HG02759 (cell line): ENCODE measurements around the gene SHB.

Source experiments
- ATAC-seq: cut with Tn5 transposase; IDR thresholded peaks from one replicate; pipeline ENCODE4 v1.9.1; 2021; ENCODE audit warnings: mild to moderate bottlenecking, moderate library complexity; ENCODE audit not compliant: unreplicated experiment

The SHB gene

DNA sequence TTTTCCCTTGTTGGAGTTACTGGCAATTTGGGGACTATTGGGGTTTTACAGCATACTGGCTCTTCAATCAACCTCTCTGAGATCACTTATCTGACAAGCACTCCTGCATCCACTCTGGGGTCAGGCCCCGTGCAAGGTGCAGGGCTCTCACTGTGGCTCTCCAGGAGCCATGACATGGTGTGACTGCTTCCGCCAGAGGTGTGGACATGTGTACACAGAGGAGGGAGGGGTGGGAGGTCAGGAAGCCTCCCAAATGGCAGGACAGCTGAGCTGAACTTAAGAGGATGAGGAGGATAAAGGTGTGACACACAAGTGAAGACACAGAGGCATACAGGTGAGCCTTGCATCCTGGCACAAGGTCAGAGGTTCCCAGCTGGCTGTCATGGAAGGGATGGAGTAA, 24.3 kb downstream of the SHB start:
- ATAC-seq, result no peak

GRCh38 chr9:38043931-38044623, 24.9 kb downstream of the SHB start:
- ATAC-seq, result no peak

DNA sequence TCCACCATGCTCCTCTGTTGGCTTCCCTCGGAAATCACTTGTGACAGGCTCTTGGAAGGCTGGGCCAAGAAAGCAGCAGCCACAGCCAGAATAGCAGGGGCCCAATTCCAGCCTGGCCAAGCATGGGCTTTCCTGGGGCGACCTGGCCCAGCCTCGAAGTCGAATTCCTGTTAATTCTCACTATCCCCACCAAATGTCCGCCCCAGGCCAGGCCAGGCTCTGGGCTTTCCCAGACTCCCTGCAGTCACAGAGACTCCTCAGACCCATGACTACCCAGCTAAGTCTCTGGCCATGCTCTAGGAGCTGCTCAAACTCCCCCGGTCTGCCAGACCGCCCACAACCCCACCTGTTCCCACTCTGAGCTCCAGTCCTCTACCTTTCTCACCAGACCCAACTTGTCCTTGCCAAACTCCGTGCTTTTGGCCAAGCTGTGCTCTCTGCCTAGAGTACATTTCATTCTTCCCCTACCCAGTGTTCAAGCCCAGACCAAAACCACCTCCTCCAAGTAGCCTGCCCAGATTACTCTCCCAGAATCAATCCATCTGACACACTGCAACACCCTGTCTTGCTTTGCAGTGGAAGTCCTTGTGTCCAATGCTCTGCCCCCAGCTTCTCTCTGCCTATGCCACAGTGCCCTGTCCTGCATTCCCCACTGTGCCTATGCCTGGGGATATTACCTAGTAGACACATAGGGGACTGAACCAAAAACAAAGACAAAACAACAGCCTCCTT, 26.2 kb downstream of the SHB start:
- no peak for ATAC-seq

GRCh38 chr9:38041564-38042243, 27.3 kb downstream of the SHB start:
- ATAC-seq, result no peak

- ATAC-seq, result no peak
These were observed 28.9 kb downstream of the SHB start for GRCh38 chr9:38039907-38040682.

- ATAC-seq, result no peak
These were observed 29.7 kb downstream of the SHB start for GRCh38 chr9:38039090-38039906.

DNA sequence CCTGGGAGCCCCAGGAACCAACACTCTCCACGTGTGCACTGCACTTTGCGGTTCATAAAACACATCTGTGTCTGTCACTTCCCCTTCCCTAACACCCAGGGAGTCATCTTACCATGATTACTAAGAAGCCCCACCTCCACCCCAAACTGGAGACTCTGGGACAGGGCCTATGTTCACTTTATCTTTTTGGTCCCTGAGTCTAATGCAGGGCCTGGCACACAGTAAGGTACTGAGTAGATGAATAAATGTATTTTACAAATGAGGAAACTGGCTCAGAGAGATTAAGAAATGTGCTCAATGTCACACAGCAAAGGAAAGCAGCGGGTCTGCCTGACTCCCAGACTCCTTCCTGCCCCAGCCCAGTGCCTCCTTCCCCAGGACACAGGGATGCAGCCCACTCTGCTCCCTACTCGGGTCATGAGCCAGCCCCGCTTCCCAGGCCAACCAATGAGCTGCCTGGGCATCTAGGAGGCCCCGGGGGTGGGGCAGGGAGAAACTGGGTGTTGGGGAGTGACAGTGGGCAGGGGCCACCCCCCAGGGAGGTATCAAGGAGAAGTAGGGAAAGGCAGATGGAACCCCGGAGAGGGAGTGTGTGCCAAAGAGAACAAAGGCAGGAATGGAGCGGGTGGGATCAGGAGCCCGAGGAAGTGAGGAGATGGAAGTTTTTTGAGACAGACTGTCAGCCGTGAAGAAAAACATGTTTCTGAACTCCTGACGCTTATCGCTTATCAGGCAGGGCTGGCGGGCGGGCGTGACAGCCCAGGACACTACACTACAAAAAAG, 30.5 kb downstream of the SHB start:
- ATAC-seq, result peak; percentile 54

DNA sequence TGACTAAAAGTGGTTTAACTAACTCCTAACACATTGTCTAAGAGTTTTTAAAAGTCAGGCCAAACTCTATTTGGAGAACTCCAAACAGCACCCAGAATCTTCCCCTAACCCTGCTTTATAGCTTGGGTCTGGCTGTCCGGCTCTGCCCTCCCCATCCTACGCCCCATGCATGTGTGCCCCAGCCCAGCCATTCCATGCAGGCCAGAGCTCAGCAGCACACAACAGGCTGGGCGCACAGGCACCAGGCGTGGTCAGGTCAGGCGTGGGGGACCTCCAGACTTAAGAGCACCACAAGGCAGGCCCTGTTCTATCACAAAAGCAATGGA, 31.1 kb downstream of the SHB start:
- ATAC-seq, result no peak

GRCh38 chr9:38036359-38037084, 32.5 kb downstream of the SHB start:
- no peak for ATAC-seq

- no peak for ATAC-seq
These were observed 33.2 kb downstream of the SHB start for GRCh38 chr9:38035873-38036272.

DNA sequence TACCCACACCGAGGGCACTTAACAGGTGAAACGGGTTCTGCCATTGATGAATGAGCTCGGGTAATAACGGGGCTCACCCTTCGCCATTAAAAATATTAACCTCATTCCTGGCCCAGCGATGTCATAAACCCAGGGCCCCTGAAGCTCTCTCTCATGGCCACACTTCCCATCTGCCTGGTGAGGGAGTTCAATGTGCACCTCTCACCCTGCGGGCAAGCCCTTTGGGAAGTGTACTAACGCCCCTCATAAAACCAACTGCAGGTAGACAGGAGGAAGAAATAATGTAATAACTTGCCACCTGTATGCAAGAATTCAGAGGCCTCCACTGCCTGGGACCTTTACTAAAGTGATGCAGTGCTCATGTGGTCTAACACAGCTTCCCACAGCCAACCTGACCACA, 35.1 kb downstream of the SHB start:
- ATAC-seq, result no peak

DNA sequence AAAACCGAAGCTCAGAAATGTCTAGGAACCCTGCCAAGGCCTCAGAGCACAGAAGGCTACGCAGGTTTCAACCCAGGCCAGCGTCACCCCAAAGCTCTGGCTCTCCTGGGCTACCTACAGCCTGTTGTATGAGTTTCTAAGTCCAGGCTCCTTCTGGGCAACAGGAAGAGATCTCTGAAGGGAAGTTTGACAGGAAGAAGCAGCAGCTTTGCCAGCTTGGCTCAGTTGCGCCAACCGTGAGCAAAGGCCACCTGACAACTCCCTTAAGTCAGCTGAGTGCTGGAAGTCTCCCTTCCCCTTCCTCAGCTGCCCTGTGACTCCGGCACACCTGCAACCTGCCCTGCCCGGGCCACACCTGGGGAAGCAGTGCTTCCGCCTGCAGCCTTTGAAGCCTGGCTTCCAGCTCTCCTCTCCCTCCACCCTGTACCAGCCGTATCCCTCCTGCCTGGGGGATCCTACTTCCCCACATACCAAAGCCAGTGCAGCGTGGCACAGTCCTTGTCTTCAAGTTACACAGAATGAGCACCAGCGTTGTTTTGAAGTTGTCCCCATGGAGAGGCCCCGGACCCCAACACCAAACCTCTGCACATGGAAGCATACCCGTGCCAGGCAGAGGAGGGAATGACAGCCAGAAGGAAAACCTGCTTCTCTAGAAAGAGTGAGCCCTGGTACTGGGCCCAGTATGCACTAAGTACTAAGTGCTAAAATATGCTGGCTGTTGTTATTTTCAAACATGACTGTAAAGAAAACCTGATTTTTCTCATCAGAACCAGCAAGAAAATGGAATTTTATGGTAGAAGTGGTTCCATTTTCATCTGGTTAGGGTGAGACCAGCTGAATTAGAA, 36.5 kb downstream of the SHB start:
- no peak for ATAC-seq

- no peak for ATAC-seq
These were observed 37.4 kb downstream of the SHB start for GRCh38 chr9:38031594-38031993.

DNA sequence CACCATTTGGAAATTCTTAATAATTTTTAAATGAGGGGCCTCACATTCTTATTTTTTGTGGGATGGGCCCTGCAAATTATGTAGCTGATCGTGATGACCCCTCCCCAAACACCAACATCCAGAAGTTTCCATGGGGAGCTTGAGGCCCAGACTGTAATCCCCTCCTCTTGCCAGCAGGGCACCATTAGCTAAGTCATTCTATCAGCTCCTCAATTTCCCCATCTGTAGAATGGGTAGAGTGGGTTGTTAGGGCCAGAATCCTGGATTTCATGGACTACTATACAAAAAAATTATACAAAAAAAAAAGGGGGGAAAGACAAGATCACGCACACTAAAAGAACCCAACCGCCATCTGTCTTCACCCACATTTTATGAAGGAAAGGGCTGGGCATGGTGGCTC, 38.4 kb downstream of the SHB start:
- ATAC-seq, result no peak

DNA sequence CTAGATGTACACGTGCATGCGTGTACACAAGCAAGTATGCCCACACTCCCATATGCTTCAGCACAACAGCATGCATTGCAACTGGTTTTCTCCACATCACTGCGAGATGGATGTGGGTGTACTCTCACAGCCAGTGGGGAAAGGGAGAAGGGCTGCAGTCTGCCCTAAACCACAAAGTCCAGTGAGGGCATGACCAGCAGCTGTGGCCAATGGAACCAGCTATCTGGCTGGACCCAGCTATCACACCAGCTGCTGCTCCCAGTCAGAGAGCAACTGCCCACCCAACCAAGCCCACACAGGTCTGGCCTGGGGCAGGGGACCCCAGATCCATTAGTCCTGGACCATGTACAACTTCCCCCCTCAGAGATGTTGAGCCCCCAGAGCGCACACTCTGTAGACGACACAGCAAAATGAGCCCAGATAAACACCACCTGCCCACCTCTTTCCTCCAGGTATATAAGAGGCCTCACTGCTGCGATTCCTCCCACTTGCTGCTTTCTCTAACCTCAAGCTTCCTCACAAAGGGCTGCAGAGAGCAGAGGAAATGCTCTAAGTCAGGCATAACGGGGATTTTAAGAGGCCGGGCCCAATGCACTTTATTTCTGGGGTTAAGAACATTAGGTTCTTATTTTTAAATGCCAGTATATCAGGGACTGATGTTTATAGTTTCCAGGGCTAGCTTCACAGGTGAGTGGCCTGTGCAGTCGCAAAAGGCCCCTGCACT, 39.0 kb downstream of the SHB start:
- no peak for ATAC-seq

DNA sequence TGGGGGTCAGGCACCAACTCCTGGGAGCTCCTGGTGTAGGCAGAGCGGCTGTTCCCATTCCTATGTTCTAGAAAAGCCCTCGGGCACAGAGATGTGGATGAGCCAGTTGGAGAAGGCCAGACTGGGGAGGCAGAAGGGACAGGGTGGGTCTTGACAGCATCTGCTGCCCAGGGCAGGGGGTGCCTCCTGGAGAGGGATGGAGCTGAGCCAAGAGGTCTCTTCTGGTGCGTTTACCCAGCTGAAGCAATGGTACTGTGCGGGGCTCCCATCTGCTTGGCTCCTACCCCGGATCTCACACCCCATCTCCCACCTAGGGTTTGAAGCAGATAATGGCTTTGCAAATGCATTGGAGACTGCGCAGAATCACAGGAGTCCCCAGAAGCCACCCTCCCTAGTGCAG, 41.3 kb downstream of the SHB start:
- ATAC-seq, result no peak

DNA sequence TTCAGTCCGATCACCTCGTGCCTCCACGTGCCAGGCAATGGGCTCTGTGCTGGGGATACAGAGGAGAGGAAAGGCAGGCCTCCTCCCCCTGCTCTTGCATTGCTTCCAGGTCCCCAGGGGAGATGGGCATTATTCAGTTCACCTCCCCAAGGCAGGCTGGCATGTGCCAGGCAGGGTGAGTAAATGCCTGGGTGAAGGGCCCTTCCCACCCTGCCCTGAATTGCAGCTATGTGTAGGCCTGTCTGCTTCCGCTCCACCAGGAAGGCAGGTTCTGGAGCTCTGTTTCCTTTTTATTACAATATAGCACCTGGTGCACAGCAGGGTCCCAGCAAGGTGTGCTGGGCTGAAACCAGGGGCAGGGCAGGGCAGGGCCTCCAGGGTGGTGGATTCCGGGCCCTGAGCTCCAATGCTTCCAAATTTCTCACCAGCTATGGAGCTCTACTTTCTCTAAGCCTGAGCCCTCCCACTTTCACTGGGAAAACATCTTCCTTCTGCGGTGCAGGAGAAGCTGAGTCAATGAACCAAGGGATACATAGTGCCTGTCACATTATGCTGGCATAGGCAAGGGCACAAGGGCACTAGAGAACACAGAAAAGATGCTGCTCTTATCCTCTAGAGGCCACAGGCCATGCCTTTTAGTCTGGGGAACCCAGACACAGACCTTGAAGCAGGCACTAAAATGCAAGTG, 42.0 kb downstream of the SHB start:
- ATAC-seq, result no peak
